SK-N-SH (cell line): Measurements from ENCODE around the gene IL12B. TPM values are rescaled to one million over a fixed set of nuclear protein-coding genes. Genes with fewer than 3 reads are reported as not detected.

ENCODE experiments used
- CTCF ChIA-PET: fragments of 300-600, 350-600 bp; formaldehyde crosslinking; extraction: SDS; loops from one replicate; lab custom pipeline; 2021; lab: Yijun Ruan, JAX
- POLR2A ChIA-PET: fragments of 350-600 bp; sonication (Branson Sonifier 250); formaldehyde crosslinking; extraction: SDS; loops from one replicate; lab custom pipeline; 2020; ENCODE audit warnings: antibody characterized with exemption, inconsistent platforms; lab: Yijun Ruan, JAX
- DNase-seq: peaks from one replicate; pipeline ENCODE4 v3.0.0; 2012
- H2AFZ ChIP-seq: fragments of 200-600 bp; sonication (generic); 2 replicates; pipeline ENCODE4 v1.8.1; 2016; ENCODE audit warnings: antibody characterized with exemption, mild to moderate bottlenecking, low read depth
- H3F3A ChIP-seq: fragments of 200-600 bp; sonication (generic); replicated peaks from 2 replicates; pipeline ENCODE3; 2016; ENCODE audit warnings: antibody characterized with exemption, mild to moderate bottlenecking; ENCODE audit not compliant: insufficient read depth
- H3K27ac ChIP-seq, 2 experiments: fragments of 200-500 bp in 1 of 2; fragments of 200-600 bp in 1 of 2; sonication (Bioruptor generic) in 1 of 2; sonication (generic), shearing (Covaris generic) in 1 of 2; 2 replicates each; pipeline versions ENCODE4 v1.5.1 to v1.6.1; 2014 to 2016; ENCODE audit warnings: low read depth in 2 of 2, inconsistent platforms in 1 of 2, low read length in 1 of 2, mild to moderate bottlenecking in 1 of 2, mixed read lengths in 1 of 2
- H3K27me3 ChIP-seq: fragments of 200-600 bp; sonication (generic), shearing (Covaris generic); 2 replicates; pipeline ENCODE4 v1.6.1; 2016; ENCODE audit warnings: mixed run types; ENCODE audit not compliant: insufficient read depth
- H3K36me3 ChIP-seq, 2 experiments: fragments of 200-500 bp in 1 of 2; fragments of 200-600 bp in 1 of 2; sonication (Bioruptor generic) in 1 of 2; sonication (generic) in 1 of 2; replicated peaks in 1 of 2; 2 replicates each; pipeline versions ENCODE3 to v1.5.1; 2014 to 2016; ENCODE audit warnings: low read length in 1 of 2, mild to moderate bottlenecking in 1 of 2; ENCODE audit not compliant: insufficient read depth in 2 of 2, control insufficient read depth in 1 of 2
- H3K4me1 ChIP-seq, 2 experiments: fragments of 200-500 bp in 1 of 2; fragments of 200-600 bp in 1 of 2; sonication (Bioruptor generic) in 1 of 2; sonication (generic), shearing (Covaris generic) in 1 of 2; 2 replicates each; pipeline versions ENCODE4 v1.5.1 to v1.6.1; 2014 to 2016; ENCODE audit warnings: low read depth in 1 of 2, low read length in 1 of 2, mixed run types in 1 of 2; ENCODE audit not compliant: insufficient read depth in 2 of 2, control insufficient read depth in 1 of 2
- H3K4me2 ChIP-seq: fragments of 200-600 bp; sonication (generic), shearing (Covaris generic); 2 replicates; pipeline ENCODE4 v1.6.1; 2017; ENCODE audit warnings: mixed run types
- H3K4me3 ChIP-seq, 2 experiments: fragments of 200-500 bp in 1 of 2; fragments of 200-600 bp in 1 of 2; sonication (Bioruptor generic) in 1 of 2; sonication (generic), shearing (Covaris generic) in 1 of 2; 2 replicates each; pipeline versions ENCODE4 v1.5.1 to v1.8.1; 2014 to 2016; ENCODE audit warnings: low read depth in 2 of 2, inconsistent platforms in 1 of 2, low read length in 1 of 2, mild to moderate bottlenecking in 1 of 2, mixed read lengths in 1 of 2, moderate library complexity in 1 of 2
- H3K79me2 ChIP-seq: fragments of 200-600 bp; sonication (generic); 2 replicates; pipeline ENCODE4 v1.8.1; 2017; ENCODE audit warnings: mild to moderate bottlenecking; ENCODE audit not compliant: insufficient read depth
- H3K9ac ChIP-seq: fragments of 200-600 bp; sonication (generic); 2 replicates; pipeline ENCODE4 v1.6.1; 2017; ENCODE audit warnings: mixed run types
- H3K9me2 ChIP-seq: fragments of 200-600 bp; sonication (generic); 2 replicates; pipeline ENCODE4 v1.6.1; 2017; ENCODE audit warnings: mixed run types
- H3K9me3 ChIP-seq: fragments of 200-600 bp; sonication (generic); 2 replicates; pipeline ENCODE4 v1.6.1; 2017; ENCODE audit warnings: mixed run types, mild to moderate bottlenecking, moderate library complexity
- H4K20me1 ChIP-seq: fragments of 200-600 bp; sonication (generic); 2 replicates; pipeline ENCODE4 v1.6.1; 2017; ENCODE audit warnings: mild to moderate bottlenecking, mixed run types; ENCODE audit not compliant: insufficient read depth
- CHD2 ChIP-seq: fragments of 150-350 bp; IDR thresholded peaks from 2 replicates; pipeline ENCODE4 v1.6.1; 2018; ENCODE audit warnings: low read length; ENCODE audit not compliant: partially characterized antibody
- CTCF ChIP-seq: fragments of 200-600 bp; sonication (generic); IDR thresholded peaks from 2 replicates; pipeline ENCODE4 v1.6.1; 2017; ENCODE audit warnings: antibody characterized with exemption, mild to moderate bottlenecking, moderate library complexity
- EP300 ChIP-seq, 2 experiments: IDR thresholded peaks; 2 replicates each; pipeline versions ENCODE4 v1.4.0 to v1.6.1; 2012; ENCODE audit warnings: borderline replicate concordance in 1 of 2, low read depth in 1 of 2, low read length in 1 of 2
- FOSL2 ChIP-seq: IDR thresholded peaks from 2 replicates; pipeline ENCODE4 v1.4.0; 2012; ENCODE audit warnings: low read depth, mild to moderate bottlenecking, moderate library complexity, borderline replicate concordance
- FOXJ3 ChIP-seq: sonication (generic); formaldehyde crosslinking; IDR thresholded peaks from 2 replicates; pipeline ENCODE4 v1.5.1; 2020; ENCODE audit warnings: mild to moderate bottlenecking, missing genetic modification reagents
- FOXM1 ChIP-seq: IDR thresholded peaks from 2 replicates; pipeline ENCODE4 v1.4.0; 2012; ENCODE audit warnings: low read depth, mild to moderate bottlenecking
- GATA2 ChIP-seq: sonication (generic); formaldehyde crosslinking; IDR thresholded peaks from 2 replicates; pipeline ENCODE4 v1.5.0; 2020; ENCODE audit warnings: mild to moderate bottlenecking, missing genetic modification reagents
- JUND ChIP-seq: IDR thresholded peaks from 2 replicates; pipeline ENCODE4 v1.4.0; 2012
- MEF2A ChIP-seq: IDR thresholded peaks from 2 replicates; pipeline ENCODE4 v1.4.0; 2012; ENCODE audit warnings: low read depth, borderline replicate concordance
- MXI1 ChIP-seq: IDR thresholded peaks from 2 replicates; pipeline ENCODE4 v1.6.1; 2012; ENCODE audit warnings: mild to moderate bottlenecking, low read depth, low read length, improper control_type of control experiment
- PBX3 ChIP-seq: IDR thresholded peaks from 2 replicates; pipeline ENCODE4; 2012
- POLR2AphosphoS5 ChIP-seq: IDR thresholded peaks from 2 replicates; pipeline ENCODE4 v1.6.1; 2012; ENCODE audit warnings: low read depth, low read length
- REST ChIP-seq: IDR thresholded peaks from 2 replicates; pipeline ENCODE4 v1.6.1; 2012; ENCODE audit warnings: mild to moderate bottlenecking, low read depth, low read length, moderate library complexity
- RXRA ChIP-seq: IDR thresholded peaks from 2 replicates; pipeline ENCODE4 v1.4.0; 2012; ENCODE audit warnings: low read depth, mild to moderate bottlenecking, borderline replicate concordance
- TCF12 ChIP-seq: IDR thresholded peaks from 2 replicates; pipeline ENCODE4 v1.4.0; 2012
- ZBTB33 ChIP-seq: IDR thresholded peaks from 2 replicates; pipeline ENCODE4 v1.4.0; 2012; ENCODE audit warnings: low read depth, borderline replicate concordance
- WGBS: methylation state at CpG from one replicate; pipeline ENCODE4 v1.1.6; 2017; ENCODE audit warnings: low lambda C conversion rate; 5-methylcytosine and 5-hydroxymethylcytosine counted together
- polyA plus RNA-seq, 3 experiments: library from polyadenylated mRNA; depleted of rRNA; stranded (reverse); fragments of >200 nt; gene quantifications; 2 replicates each; pipeline ENCODE4 v1.2.3, GENCODE V29; 2012

IL12B gene
- polyA plus RNA-seq, 1 of the 3 experiments (the other 2 are of a cell fraction): not detected

GRCh38 chr5:159310511-159310910, 19.8 kb downstream of the IL12B start:
- CTCF ChIA-PET: interaction anchor here (0.9 to 3.1 kb wide), 5 partner anchors 13 to 714 kb away, joined by 3 to 14 read pairs (median 6); no protein-coding TSS in a partner anchor
- Histone ChIP-seq H3K4me2 (no peak overlapping the region), H2AFZ (no peak overlapping the region)
- no peak for TF ChIP-seq FOXJ3 (CRISPR knock-in tag)
- TF ChIP-seq TCF12: no peak
- TF ChIP-seq CHD2: no peak
- no peak for TF ChIP-seq PBX3
- no peak for TF ChIP-seq GATA2
- TF ChIP-seq FOXM1: no peak
- no peak for TF ChIP-seq REST
- TF ChIP-seq MEF2A: no peak
- no peak for TF ChIP-seq FOSL2
- no peak for TF ChIP-seq MXI1
- no peak for TF ChIP-seq RXRA
- TF ChIP-seq JUND: no peak
- TF ChIP-seq ZBTB33: no peak
- TF ChIP-seq CTCF: no peak
- TF ChIP-seq EP300 (IDR thresholded peaks at IDR 0.05; ENCODE audit: borderline replicate concordance in 1 of 2, low read depth in 1 of 2, low read length in 1 of 2): no peak
- no peak for TF ChIP-seq POLR2AphosphoS5
- TF ChIP-seq, all 33 proteins: peak for 0
- Histone ChIP-seq H3K27ac (no peak overlapping the region), H3K9ac (no peak overlapping the region), H3K4me1 (no peaks in the 10 kb centered on the region; a peak in 1 of 4 replicates), H3K36me3 (no peaks in the 10 kb centered on the region), H3K4me3 (no peak overlapping the region), H3K9me3 (no peaks in the 10 kb centered on the region), H3K9me2 (no peaks in the 10 kb centered on the region), H3F3A (no peaks in the 10 kb centered on the region), H3K27me3 (no peaks in the 10 kb centered on the region; the same call in 1 of the 2 replicates), H3K79me2 (no peaks in the 10 kb centered on the region), H4K20me1 (no peaks in the 10 kb centered on the region)
- POLR2A ChIA-PET: no interaction called here
- DNase-seq: no peak
- WGBS: 86% methylated on average over 25 of the region's 26 CpGs
